K562 (cell line): ENCODE results near the gene UNC45A. TPM values are rescaled to one million over a fixed set of nuclear protein-coding genes. Genes with fewer than 3 reads are reported as not detected.

ENCODE experiments used
- ADNP ChIP-seq: fragments of 200-800 bp; sonication (Bioruptor generic); IDR thresholded peaks from 2 replicates; pipeline ENCODE4 v1.6.1; 2016; ENCODE audit warnings: missing genetic modification characterization, missing compliant biosample characterization
- ATF1 ChIP-seq, 2 experiments: fragments of 450-650 bp in 1 of 2; IDR thresholded peaks; 2 replicates each; pipeline ENCODE4 v1.6.1; 2016; ENCODE audit warnings: missing compliant biosample characterization in 1 of 2, missing genetic modification characterization in 1 of 2
- ETV6 ChIP-seq, 3 experiments: fragments of 150-350 bp in 1 of 3; sonication (generic) in 1 of 3; formaldehyde crosslinking in 1 of 3; IDR thresholded peaks; 2 replicates each; pipeline versions ENCODE4 v1.6.1 to v1.8.0; 2014 to 2022; ENCODE audit warnings: borderline replicate concordance in 2 of 3, low read depth in 2 of 3, antibody characterized with exemption in 1 of 3, low read length in 1 of 3, mild to moderate bottlenecking in 1 of 3, missing genetic modification reagents in 1 of 3
- HDAC2 ChIP-seq: fragments of 450-650 bp; IDR thresholded peaks from 2 replicates; pipeline ENCODE4 v1.6.1; 2016; ENCODE audit warnings: mild to moderate bottlenecking
- MAFF ChIP-seq: IDR thresholded peaks from 2 replicates; pipeline ENCODE4 v1.6.1; 2012; ENCODE audit warnings: low read length, improper control_type of control experiment
- MEF2A ChIP-seq: IDR thresholded peaks from 2 replicates; pipeline ENCODE4 v1.6.1; 2011; ENCODE audit warnings: low read depth, mild to moderate bottlenecking, low read length, moderate library complexity; ENCODE audit not compliant: control insufficient read depth
- POLR3A ChIP-seq: IDR thresholded peaks from 2 replicates; pipeline ENCODE4 v1.6.1; 2011; ENCODE audit warnings: borderline replicate concordance, mild to moderate bottlenecking, moderate library complexity; ENCODE audit not compliant: insufficient read length, insufficient read depth; ENCODE audit errors: extremely low read depth
- RBM14 ChIP-seq: fragments of 200-400 bp; formaldehyde crosslinking; IDR thresholded peaks from 2 replicates; pipeline ENCODE4 v1.6.1; 2018; ENCODE audit warnings: low read depth, mild to moderate bottlenecking, low read length, moderate library complexity, borderline replicate concordance; ENCODE audit not compliant: insufficient read depth
- SMARCB1 ChIP-seq: IDR thresholded peaks from 2 replicates; pipeline ENCODE4 v1.6.1; 2011; ENCODE audit warnings: improper control_type of control experiment, low read depth; ENCODE audit not compliant: insufficient read length
- ZNF239 ChIP-seq: fragments of 250-450 bp; sonication (Bioruptor Pico); IDR thresholded peaks from 2 replicates; pipeline ENCODE4 v1.4.0; 2020; ENCODE audit warnings: mild to moderate bottlenecking
- ZNF699 ChIP-seq: fragments of 250-450 bp; sonication (Bioruptor Pico); IDR thresholded peaks from 2 replicates; pipeline ENCODE4 v1.8.0; 2021; ENCODE audit warnings: mild to moderate bottlenecking, moderate library complexity; ENCODE audit not compliant: insufficient replicate concordance
- polyA plus RNA-seq, 8 experiments: library from polyadenylated mRNA; depleted of rRNA in 4 of 8; stranded (reverse) in 5 of 8; unstranded in 3 of 8; fragments of >200 nt; fragmentation: Nextera tagmentation in 2 of 8; fragmentation: Illumina TruSeq in 1 of 8; extraction: Ambion mirVana in 2 of 8; extraction: Trizol in 1 of 8; gene quantifications; 2 replicates each; pipeline versions ENCODE4 v1.2.1 to v1.2.3, GENCODE V29; 2011 to 2014; ENCODE audit warnings: inconsistent platforms in 1 of 8, missing spikeins in 1 of 8
- total RNA-seq, 7 experiments: library from RNA; depleted of rRNA in 6 of 7; stranded (reverse); fragments of >200 nt in 6 of 7; fragmentation: Illumina TruSeq in 2 of 7; extraction: Trizol in 2 of 7; gene quantifications; 2 replicates each; pipeline versions ENCODE4 v1.2.1 to v1.2.3, GENCODE V29; 2011 to 2021; ENCODE audit warnings: low replicate concordance in 1 of 7
- TF ChIP-seq, protein P1 (sequence below): sonication (generic); formaldehyde crosslinking; IDR thresholded peaks from 2 replicates; pipeline ENCODE4 v1.8.1; 2023; ENCODE audit warnings: mild to moderate bottlenecking, missing genetic modification reagents
- TF ChIP-seq, protein P2 (sequence below): fragments of 200-800 bp; sonication (Bioruptor generic); IDR thresholded peaks from 2 replicates; pipeline ENCODE4 v1.6.1; 2017; ENCODE audit warnings: missing genetic modification characterization, missing compliant biosample characterization
- TF ChIP-seq, protein P3 (sequence below): fragments of 250-450 bp; sonication (Bioruptor Pico); IDR thresholded peaks from 2 replicates; pipeline ENCODE4 v1.4.0; 2020; ENCODE audit warnings: mild to moderate bottlenecking, moderate library complexity
- TF ChIP-seq, protein P4 (sequence below): sonication (generic); formaldehyde crosslinking; IDR thresholded peaks from 2 replicates; pipeline ENCODE4 v1.8.0; 2022; ENCODE audit warnings: missing genetic modification reagents, mild to moderate bottlenecking, borderline replicate concordance
- TF ChIP-seq, protein P5 (sequence below): fragments of 450-650 bp; formaldehyde crosslinking; IDR thresholded peaks from 2 replicates; pipeline ENCODE4 v1.4.0; 2020; ENCODE audit warnings: mild to moderate bottlenecking, moderate library complexity

The UNC45A gene
- total and polyA plus RNA-seq, 9 of the 15 experiments (the other 6 are each of a cell fraction or from before 2014, with no cell fraction given) = 22.4 to 79.3 (median 43.7) TPM

DNA sequence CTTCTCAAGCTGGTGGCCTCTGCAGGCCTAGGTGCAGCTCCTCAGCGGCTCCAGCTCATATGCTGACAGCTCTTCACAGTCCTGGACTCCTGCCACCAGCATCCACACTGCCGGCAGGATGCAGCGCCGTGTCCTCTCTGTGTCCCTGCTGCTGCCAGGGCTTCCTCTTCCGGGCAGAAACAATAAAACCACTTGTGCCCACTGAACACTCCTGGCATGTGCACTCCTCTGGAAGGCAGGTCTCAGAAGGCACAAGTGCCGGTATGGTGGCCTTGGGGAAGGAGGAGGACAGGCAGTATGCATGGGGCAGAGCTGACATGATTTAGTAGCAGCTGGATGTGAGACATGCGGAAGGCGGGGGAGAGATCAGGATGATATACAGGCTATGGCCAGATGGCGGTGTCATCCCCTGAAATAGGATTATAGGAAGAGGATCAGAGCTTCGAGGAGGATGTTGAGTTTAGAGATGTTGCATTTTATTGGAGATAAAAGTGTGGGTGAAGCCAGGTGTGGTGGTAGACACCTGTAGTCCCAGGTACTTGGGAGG is 39.4 kb upstream of the UNC45A start (continued):
- TF ChIP-seq, protein P1, sequence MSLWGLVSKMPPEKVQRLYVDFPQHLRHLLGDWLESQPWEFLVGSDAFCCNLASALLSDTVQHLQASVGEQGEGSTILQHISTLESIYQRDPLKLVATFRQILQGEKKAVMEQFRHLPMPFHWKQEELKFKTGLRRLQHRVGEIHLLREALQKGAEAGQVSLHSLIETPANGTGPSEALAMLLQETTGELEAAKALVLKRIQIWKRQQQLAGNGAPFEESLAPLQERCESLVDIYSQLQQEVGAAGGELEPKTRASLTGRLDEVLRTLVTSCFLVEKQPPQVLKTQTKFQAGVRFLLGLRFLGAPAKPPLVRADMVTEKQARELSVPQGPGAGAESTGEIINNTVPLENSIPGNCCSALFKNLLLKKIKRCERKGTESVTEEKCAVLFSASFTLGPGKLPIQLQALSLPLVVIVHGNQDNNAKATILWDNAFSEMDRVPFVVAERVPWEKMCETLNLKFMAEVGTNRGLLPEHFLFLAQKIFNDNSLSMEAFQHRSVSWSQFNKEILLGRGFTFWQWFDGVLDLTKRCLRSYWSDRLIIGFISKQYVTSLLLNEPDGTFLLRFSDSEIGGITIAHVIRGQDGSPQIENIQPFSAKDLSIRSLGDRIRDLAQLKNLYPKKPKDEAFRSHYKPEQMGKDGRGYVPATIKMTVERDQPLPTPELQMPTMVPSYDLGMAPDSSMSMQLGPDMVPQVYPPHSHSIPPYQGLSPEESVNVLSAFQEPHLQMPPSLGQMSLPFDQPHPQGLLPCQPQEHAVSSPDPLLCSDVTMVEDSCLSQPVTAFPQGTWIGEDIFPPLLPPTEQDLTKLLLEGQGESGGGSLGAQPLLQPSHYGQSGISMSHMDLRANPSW (CRISPR knock-in tag) = no peak
- TF ChIP-seq POLR3A = no peak
- TF ChIP-seq ZNF239 (CRISPR knock-in tag) = no peak
- no peak for TF ChIP-seq ADNP (tag)
- TF ChIP-seq, protein P2, sequence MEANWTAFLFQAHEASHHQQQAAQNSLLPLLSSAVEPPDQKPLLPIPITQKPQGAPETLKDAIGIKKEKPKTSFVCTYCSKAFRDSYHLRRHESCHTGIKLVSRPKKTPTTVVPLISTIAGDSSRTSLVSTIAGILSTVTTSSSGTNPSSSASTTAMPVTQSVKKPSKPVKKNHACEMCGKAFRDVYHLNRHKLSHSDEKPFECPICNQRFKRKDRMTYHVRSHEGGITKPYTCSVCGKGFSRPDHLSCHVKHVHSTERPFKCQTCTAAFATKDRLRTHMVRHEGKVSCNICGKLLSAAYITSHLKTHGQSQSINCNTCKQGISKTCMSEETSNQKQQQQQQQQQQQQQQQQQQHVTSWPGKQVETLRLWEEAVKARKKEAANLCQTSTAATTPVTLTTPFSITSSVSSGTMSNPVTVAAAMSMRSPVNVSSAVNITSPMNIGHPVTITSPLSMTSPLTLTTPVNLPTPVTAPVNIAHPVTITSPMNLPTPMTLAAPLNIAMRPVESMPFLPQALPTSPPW (CRISPR knock-in tag) = peak; percentile 65
- TF ChIP-seq, protein P3, sequence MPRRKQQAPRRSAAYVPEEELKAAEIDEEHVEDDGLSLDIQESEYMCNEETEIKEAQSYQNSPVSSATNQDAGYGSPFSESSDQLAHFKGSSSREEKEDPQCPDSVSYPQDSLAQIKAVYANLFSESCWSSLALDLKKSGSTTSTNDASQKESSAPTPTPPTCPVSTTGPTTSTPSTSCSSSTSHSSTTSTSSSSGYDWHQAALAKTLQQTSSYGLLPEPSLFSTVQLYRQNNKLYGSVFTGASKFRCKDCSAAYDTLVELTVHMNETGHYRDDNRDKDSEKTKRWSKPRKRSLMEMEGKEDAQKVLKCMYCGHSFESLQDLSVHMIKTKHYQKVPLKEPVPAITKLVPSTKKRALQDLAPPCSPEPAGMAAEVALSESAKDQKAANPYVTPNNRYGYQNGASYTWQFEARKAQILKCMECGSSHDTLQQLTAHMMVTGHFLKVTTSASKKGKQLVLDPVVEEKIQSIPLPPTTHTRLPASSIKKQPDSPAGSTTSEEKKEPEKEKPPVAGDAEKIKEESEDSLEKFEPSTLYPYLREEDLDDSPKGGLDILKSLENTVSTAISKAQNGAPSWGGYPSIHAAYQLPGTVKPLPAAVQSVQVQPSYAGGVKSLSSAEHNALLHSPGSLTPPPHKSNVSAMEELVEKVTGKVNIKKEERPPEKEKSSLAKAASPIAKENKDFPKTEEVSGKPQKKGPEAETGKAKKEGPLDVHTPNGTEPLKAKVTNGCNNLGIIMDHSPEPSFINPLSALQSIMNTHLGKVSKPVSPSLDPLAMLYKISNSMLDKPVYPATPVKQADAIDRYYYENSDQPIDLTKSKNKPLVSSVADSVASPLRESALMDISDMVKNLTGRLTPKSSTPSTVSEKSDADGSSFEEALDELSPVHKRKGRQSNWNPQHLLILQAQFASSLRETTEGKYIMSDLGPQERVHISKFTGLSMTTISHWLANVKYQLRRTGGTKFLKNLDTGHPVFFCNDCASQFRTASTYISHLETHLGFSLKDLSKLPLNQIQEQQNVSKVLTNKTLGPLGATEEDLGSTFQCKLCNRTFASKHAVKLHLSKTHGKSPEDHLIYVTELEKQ (CRISPR knock-in tag) = no peak
- TF ChIP-seq, protein P4, sequence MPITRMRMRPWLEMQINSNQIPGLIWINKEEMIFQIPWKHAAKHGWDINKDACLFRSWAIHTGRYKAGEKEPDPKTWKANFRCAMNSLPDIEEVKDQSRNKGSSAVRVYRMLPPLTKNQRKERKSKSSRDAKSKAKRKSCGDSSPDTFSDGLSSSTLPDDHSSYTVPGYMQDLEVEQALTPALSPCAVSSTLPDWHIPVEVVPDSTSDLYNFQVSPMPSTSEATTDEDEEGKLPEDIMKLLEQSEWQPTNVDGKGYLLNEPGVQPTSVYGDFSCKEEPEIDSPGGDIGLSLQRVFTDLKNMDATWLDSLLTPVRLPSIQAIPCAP = no peak
- no peak for TF ChIP-seq RBM14
- no peak for TF ChIP-seq SMARCB1
- no peak for TF ChIP-seq ATF1 (CRISPR knock-in tag; IDR thresholded peaks at IDR 0.05)
- TF ChIP-seq ATF1 (tag; IDR thresholded peaks at IDR 0.05) = no peak
- peak; percentile 77; the same call in 1 of the 2 replicates for TF ChIP-seq HDAC2
- TF ChIP-seq, protein P5, sequence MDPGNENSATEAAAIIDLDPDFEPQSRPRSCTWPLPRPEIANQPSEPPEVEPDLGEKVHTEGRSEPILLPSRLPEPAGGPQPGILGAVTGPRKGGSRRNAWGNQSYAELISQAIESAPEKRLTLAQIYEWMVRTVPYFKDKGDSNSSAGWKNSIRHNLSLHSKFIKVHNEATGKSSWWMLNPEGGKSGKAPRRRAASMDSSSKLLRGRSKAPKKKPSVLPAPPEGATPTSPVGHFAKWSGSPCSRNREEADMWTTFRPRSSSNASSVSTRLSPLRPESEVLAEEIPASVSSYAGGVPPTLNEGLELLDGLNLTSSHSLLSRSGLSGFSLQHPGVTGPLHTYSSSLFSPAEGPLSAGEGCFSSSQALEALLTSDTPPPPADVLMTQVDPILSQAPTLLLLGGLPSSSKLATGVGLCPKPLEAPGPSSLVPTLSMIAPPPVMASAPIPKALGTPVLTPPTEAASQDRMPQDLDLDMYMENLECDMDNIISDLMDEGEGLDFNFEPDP (CRISPR knock-in tag) = no peak
- no peak for TF ChIP-seq ZNF699 (CRISPR knock-in tag)
- 0 out of 4 replicates have a peak, but pooled peaks of 1 of the 2 experiments have one; percentile 56 for TF ChIP-seq ETV6 (IDR thresholded peaks at IDR 0.05; ENCODE audit: borderline replicate concordance in 1 of 2, low read depth in 2 of 2, low read length in 1 of 2)
- no peak for TF ChIP-seq ETV6 (CRISPR knock-in tag; IDR thresholded peaks at IDR 0.05; ENCODE audit: borderline replicate concordance)
- TF ChIP-seq MAFF = 0 out of 2 replicates have a peak, but pooled peaks have one; percentile 15
- TF ChIP-seq MEF2A = no peak
